B cell (primary cell): ENCODE results near the gene SLC24A3.

Experiments
- CTCF ChIP-seq: fragments of 200-600 bp; IDR thresholded peaks from one replicate; pipeline ENCODE4 v1.8.0; 2022; ENCODE audit warnings: antibody characterized with exemption, mild to moderate bottlenecking
- EZH2 ChIP-seq: IDR thresholded peaks from 2 replicates; pipeline ENCODE4 v1.6.1; 2012; ENCODE audit warnings: borderline replicate concordance, low read depth, mild to moderate bottlenecking, moderate library complexity, low read length; ENCODE audit not compliant: insufficient read depth, poor library complexity, severe bottlenecking

GRCh38 chr20:19735446-19735845 is 523.0 kb downstream of the SLC24A3 start:
- TF ChIP-seq CTCF (no peak), EZH2 (no peak)
